Psoas muscle (tissue), 8 donors: ENCODE results near the gene PSMB7. TPM values are rescaled to one million over a fixed set of nuclear protein-coding genes. Genes with fewer than 3 reads are reported as not detected.

Experiments
- ATAC-seq, 4 donors: fragments of 200-7000 bp; cut with Tn5 transposase; one replicate each; pipeline ENCODE4 v1.9.1; 2020; ENCODE audit warnings: moderate library complexity in 3 of 4, mild to moderate bottlenecking in 2 of 4
- DNase-seq, 2 donors: peaks; one replicate each; pipeline ENCODE4 v3.0.0-alpha.2; 2020
- H3K27ac ChIP-seq: fragments of 200-600 bp; one replicate; pipeline ENCODE4 v1.8.0; 2022
- H3K27me3 ChIP-seq, 3 donors: fragments of 200-600 bp in 1 of 3; one replicate each; pipeline versions ENCODE4 v1.6.1 to v1.8.0; 2013 to 2022; ENCODE audit warnings: low read length in 2 of 3, mild to moderate bottlenecking in 2 of 3, moderate library complexity in 1 of 3; ENCODE audit not compliant: insufficient read depth in 3 of 3
- H3K36me3 ChIP-seq, 2 donors: fragments of 200-600 bp in 1 of 2; one replicate each; pipeline versions ENCODE4 v1.6.1 to v1.8.0; 2013 to 2022; ENCODE audit warnings: low read depth in 1 of 2, mild to moderate bottlenecking in 1 of 2, moderate library complexity in 1 of 2; ENCODE audit not compliant: insufficient read depth in 1 of 2
- H3K4me1 ChIP-seq: fragments of 200-600 bp; one replicate; pipeline ENCODE4 v1.8.0; 2022
- H3K4me3 ChIP-seq: fragments of 200-600 bp; one replicate; pipeline ENCODE4 v1.8.0; 2022; ENCODE audit warnings: mild to moderate bottlenecking
- H3K9me3 ChIP-seq: fragments of 200-600 bp; one replicate; pipeline ENCODE4 v1.8.0; 2022
- WGBS, 3 donors: extraction: QIAGEN DNeasy Blood & Tissue Kit; methylation state at CpG; one replicate each; pipeline versions ENCODE4 v1.1.6 to v1.1.7; 2013; 5-methylcytosine and 5-hydroxymethylcytosine counted together
- intact Hi-C, 2 donors: fragments of 100-400 bp; cut with DNase I; formaldehyde crosslinking; loops; one replicate each; pipeline versions ENCODE4 v1.11.0 to v1.14.2; 2022
- polyA plus RNA-seq, 3 donors: library from polyadenylated mRNA; stranded (reverse); fragments of 200-250 nt; gene quantifications; one replicate each; pipeline ENCODE4 v1.2.3, GENCODE V29; 2013
- total RNA-seq, 4 donors: library from RNA; stranded (reverse); fragmentation: NEBNext Ultra II Directional in 2 of 4; extraction: Animal tissue kit (Norgen Biotek cat#: 25700) in 2 of 4; gene quantifications; one replicate each; pipeline versions ENCODE4 v1.2.1 to v1.2.4, GENCODE V29; 2021 to 2023
- TF ChIP-seq, protein P1 (sequence below): fragments of 200-600 bp; IDR thresholded peaks from one replicate; pipeline ENCODE4 v1.8.0; 2022; ENCODE audit warnings: antibody characterized with exemption
- donor health status: healthy with polysubstance abuse.
- donor health status: DM: no; HTN: no; CAD: no; lungs with moderate emphysema.
- donor health status: Bipolar disorder and iron deficiency.
- donor health status: healthy.
- donor health status: DM: yes; HTN: yes; CAD: no.
- donor health status: DM: no; HTN: no; CAD: no.
- donor health status: DM: no; HTN: no; CAD: no.
- donor health status: DM: yes; HTN: yes; CAD: no.

The PSMB7 gene
- total and polyA plus RNA-seq, 7 donors = 144 to 421 (median 189) TPM

DNA sequence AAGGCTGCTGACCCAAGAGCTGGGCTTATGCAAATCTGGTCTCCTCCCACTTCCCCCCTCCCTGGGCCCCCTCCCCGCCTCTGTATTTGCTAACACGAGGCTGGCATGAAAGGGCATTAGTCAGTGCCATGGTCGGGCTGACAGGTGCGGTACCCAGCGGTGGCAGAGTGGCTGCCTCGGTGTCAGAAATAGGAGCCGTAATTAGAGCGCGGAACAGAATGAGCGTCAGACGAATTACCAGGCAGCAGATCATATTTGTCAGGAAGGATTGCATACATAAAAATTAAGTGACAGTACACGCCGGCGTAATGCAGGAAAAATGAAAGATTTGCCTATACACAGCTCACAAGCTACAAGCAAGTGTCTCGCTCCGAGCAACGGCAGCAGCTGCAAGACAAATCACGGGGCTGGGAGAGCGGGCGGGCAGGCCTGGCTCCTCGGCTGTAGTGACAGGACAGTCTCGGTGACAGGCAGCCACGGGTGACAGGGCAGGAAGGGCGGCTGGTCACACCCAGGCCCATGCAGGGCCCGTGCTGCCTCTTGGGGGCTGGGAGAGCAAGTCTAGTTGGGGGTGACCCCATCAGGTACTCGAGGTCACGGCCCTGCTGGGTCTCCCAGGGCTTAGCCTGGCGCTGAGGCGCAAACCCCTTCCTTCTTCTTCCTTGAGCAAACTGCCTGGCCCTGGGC, 85.1 kb downstream of the PSMB7 start:
- intact Hi-C loops = no loop called here
- Histone ChIP-seq H3K4me1 (no peaks in the 10 kb centered on the region), H3K9me3 (no peaks in the 10 kb centered on the region), H3K27ac (peak overlapping the region; percentile 77), H3K4me3 (peak overlapping the region; percentile 47), H3K27me3 (no peaks in the 10 kb centered on the region), H3K36me3 (peaks cover 0 to 44% of the 10 kb centered on the region in 2 donors)
- TF ChIP-seq, protein P1, sequence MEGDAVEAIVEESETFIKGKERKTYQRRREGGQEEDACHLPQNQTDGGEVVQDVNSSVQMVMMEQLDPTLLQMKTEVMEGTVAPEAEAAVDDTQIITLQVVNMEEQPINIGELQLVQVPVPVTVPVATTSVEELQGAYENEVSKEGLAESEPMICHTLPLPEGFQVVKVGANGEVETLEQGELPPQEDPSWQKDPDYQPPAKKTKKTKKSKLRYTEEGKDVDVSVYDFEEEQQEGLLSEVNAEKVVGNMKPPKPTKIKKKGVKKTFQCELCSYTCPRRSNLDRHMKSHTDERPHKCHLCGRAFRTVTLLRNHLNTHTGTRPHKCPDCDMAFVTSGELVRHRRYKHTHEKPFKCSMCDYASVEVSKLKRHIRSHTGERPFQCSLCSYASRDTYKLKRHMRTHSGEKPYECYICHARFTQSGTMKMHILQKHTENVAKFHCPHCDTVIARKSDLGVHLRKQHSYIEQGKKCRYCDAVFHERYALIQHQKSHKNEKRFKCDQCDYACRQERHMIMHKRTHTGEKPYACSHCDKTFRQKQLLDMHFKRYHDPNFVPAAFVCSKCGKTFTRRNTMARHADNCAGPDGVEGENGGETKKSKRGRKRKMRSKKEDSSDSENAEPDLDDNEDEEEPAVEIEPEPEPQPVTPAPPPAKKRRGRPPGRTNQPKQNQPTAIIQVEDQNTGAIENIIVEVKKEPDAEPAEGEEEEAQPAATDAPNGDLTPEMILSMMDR = no peak
- peak; percentile 51 to 85 for DNase-seq
- peak; percentile 81 to 94 (median 92) for ATAC-seq
- WGBS, 3 donors = 35 to 46% (median 39%) methylated on average over 28 to 29 of the region's 29 CpGs

DNA sequence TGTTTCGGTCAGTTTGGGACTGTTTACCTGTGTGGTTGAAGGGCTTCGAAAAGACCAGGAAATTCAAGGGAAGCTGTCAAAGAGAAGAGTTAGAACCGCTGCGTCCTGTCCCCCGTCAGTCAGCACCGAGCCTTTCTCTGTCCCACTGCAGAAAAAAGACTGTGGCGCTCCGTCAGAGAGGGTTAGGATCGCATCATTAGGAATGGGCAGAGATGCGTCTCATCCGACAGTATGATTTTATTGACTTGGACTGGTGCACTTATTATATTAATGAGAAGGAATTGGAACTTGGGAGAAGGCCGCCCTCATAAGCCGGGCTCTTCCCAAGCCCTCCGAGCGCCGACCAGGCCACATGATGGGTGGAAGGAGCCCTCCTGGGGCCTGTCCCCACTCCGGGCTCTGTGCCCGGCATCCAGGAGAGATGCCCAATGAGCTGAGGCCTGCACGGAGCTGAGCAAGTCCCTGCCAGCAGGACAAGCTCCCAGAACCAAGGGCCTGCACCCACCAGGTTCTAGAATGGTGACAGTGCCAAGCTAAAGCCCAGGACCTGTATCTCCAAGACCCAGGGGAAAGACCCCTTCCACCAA, 85.9 kb downstream of the PSMB7 start:
- no peaks in the 10 kb centered on the region for H3K4me1 ChIP-seq
- peaks cover 0 to 44% of the 10 kb centered on the region in 2 donors for H3K36me3 ChIP-seq
- no peaks in the 10 kb centered on the region for H3K9me3 ChIP-seq
- 70 to 74% (median 72%) methylated on average over 19 of the region's 19 CpGs for WGBS, 3 donors
- intact Hi-C loops = no loop called here
- no peak for DNase-seq
- TF ChIP-seq, protein P1 = no peak
- H3K27me3 ChIP-seq = no peaks in the 10 kb centered on the region
- peak in 2 of 4 donors; percentile 2 to 7 for ATAC-seq
- H3K4me3 ChIP-seq = no peak overlapping the region
- H3K27ac ChIP-seq = peak overlapping the region; percentile 77

DNA sequence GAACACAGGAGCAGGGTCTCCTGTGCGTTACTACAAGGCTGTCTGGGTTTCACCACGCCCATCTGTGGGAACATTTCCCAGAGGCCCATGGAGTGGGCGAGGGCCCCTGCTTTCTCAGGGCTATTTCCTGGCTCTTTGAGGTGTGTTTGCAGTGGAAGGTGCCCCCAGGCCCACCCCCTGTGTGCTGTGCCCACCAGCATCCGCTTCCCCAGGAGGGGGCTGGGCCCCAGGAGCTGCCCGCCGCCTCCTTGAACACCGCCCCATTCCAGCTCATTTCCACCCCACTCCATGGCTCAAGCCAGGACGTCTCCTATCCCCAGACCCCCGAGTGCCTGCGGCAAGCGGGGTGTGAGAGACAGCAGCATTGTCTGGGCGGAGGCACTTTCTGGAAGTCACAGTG, 87.0 kb downstream of the PSMB7 start:
- H3K4me1 ChIP-seq = no peaks in the 10 kb centered on the region
- H3K4me3 ChIP-seq = no peak overlapping the region
- no peaks in the 10 kb centered on the region for H3K27me3 ChIP-seq
- no peak for ATAC-seq
- no peak for DNase-seq
- TF ChIP-seq, protein P1 = no peak
- intact Hi-C loops = no loop called here
- no peaks in the 10 kb centered on the region for H3K9me3 ChIP-seq
- peaks cover 0 to 49% of the 10 kb centered on the region in 2 donors for H3K36me3 ChIP-seq
- no peak overlapping the region for H3K27ac ChIP-seq
- WGBS, 3 donors = 93 to 96% (median 96%) methylated on average over 12 of the region's 12 CpGs

DNA sequence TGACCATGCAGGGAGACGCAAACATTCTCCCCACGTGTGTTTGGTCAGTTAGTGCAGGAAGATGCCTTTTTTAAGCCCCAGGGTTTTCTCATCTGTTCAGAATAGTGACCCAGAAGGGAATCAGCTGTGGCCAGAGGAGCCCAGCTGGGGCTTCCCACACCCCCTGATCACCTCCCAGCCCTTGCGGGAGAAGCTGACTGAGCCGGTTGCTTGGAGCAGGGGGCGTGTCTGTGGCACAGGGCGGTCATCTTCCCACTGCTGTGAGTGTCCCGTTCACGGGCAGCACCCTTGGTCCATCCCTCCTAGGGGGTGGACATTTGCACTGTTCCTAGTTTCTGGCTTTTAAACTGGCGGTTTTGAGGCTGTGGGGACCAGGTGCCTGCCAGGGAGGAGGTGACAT, 87.8 kb downstream of the PSMB7 start:
- ATAC-seq (no peak), DNase-seq (no peak)
- 82 to 88% (median 87%) methylated on average over 9 of the region's 9 CpGs for WGBS, 3 donors
- Histone ChIP-seq H3K4me3 (no peak overlapping the region), H3K27me3 (no peaks in the 10 kb centered on the region), H3K4me1 (no peaks in the 10 kb centered on the region), H3K9me3 (no peaks in the 10 kb centered on the region), H3K36me3 (peaks cover 0 to 46% of the 10 kb centered on the region in 2 donors), H3K27ac (no peak overlapping the region)
- intact Hi-C loops = no loop called here
- TF ChIP-seq, protein P1 = no peak
